Stomach (tissue), 9 donors: Measurements from ENCODE around the gene CDCP2. TPM values are rescaled to one million over a fixed set of nuclear protein-coding genes. Genes with fewer than 3 reads are reported as not detected.

ENCODE experiments used
- DNase-seq, 2 donors: peaks; one replicate each; pipeline versions ENCODE4 v3.0.0 to v3.0.0-alpha.2; 2013 to 2019
- H3K27ac ChIP-seq, 5 donors: fragments of 200-600 bp in 4 of 5; sonication (generic) in 4 of 5; one replicate each; pipeline ENCODE4 v1.5.1; 2013 to 2019; ENCODE audit warnings: mild to moderate bottlenecking in 1 of 5, moderate library complexity in 1 of 5
- H3K27me3 ChIP-seq, 3 donors: fragments of 200-600 bp; sonication (generic); one replicate each; pipeline ENCODE4 v1.5.1; 2017 to 2019; ENCODE audit warnings: mixed run types in 1 of 3
- H3K36me3 ChIP-seq, 4 donors: fragments of 200-600 bp; sonication (generic); 1 replicate in 3 of 4; 2 replicates in 1 of 4; pipeline ENCODE4 v1.5.1; 2016 to 2019
- H3K4me1 ChIP-seq, 4 donors: fragments of 200-600 bp; sonication (generic); one replicate each; pipeline ENCODE4 v1.5.1; 2016 to 2019
- H3K4me3 ChIP-seq, 4 donors: fragments of 200-600 bp; sonication (generic) in 3 of 4; one replicate each; pipeline ENCODE4 v1.5.1; 2016 to 2019; ENCODE audit warnings: mild to moderate bottlenecking in 1 of 4
- H3K9me3 ChIP-seq, 4 donors: fragments of 200-600 bp; sonication (generic); one replicate each; pipeline ENCODE4 v1.5.1; 2016 to 2019
- CTCF ChIP-seq, 7 experiments: fragments of 450-650 bp in 4 of 7; fragments of 200-600 bp in 3 of 7; sonication (generic) in 3 of 7; IDR thresholded peaks; one replicate each; pipeline ENCODE4 v1.5.1; 2016 to 2019; ENCODE audit warnings: antibody characterized with exemption in 7 of 7, control low read depth in 2 of 7, mild to moderate bottlenecking in 1 of 7
- EP300 ChIP-seq: sonication (generic); formaldehyde crosslinking; IDR thresholded peaks from one replicate; pipeline ENCODE4 v1.6.1; 2017; ENCODE audit warnings: antibody characterized with exemption
- POLR2A ChIP-seq, 4 donors: fragments of 450-650 bp; IDR thresholded peaks; one replicate each; pipeline ENCODE4 v1.6.1; 2016; ENCODE audit warnings: antibody characterized with exemption in 4 of 4, control low read depth in 2 of 4, mild to moderate bottlenecking in 1 of 4, moderate library complexity in 1 of 4
- POLR2AphosphoS5 ChIP-seq, 3 donors: sonication (generic); formaldehyde crosslinking; IDR thresholded peaks; one replicate each; pipeline ENCODE4 v1.6.1; 2016; ENCODE audit warnings: antibody characterized with exemption in 3 of 3
- WGBS, 5 donors: extraction: QIAGEN DNeasy Blood & Tissue Kit in 3 of 5; methylation state at CpG; one replicate each; pipeline versions ENCODE4 v1.1.5 to v1.1.7; 2013 to 2018; 5-methylcytosine and 5-hydroxymethylcytosine counted together
- intact Hi-C: fragments of 100-400 bp; cut with DNase I; formaldehyde crosslinking; loops from one replicate; pipeline ENCODE4 v1.15.1; 2023; ENCODE audit warnings: low total_unique reads
- polyA plus RNA-seq, 3 donors: library from polyadenylated mRNA; stranded (reverse); fragments of 200-250 nt; gene quantifications; one replicate each; pipeline ENCODE4 v1.2.3, GENCODE V29; 2013
- total RNA-seq, 5 donors: library from RNA; depleted of rRNA; stranded (reverse); fragments of >200 nt; gene quantifications; one replicate each; pipeline versions ENCODE4 v1.1.0 to v1.2.3, GENCODE V29; 2014 to 2016
- donor health status: healthy with polysubstance abuse.
- donor health status: Bipolar disorder and iron deficiency.
- donor health status: healthy.

CDCP2 gene
- total and polyA plus RNA-seq, 8 donors, result 0.18 to 0.58 TPM; not detected in 6

DNA sequence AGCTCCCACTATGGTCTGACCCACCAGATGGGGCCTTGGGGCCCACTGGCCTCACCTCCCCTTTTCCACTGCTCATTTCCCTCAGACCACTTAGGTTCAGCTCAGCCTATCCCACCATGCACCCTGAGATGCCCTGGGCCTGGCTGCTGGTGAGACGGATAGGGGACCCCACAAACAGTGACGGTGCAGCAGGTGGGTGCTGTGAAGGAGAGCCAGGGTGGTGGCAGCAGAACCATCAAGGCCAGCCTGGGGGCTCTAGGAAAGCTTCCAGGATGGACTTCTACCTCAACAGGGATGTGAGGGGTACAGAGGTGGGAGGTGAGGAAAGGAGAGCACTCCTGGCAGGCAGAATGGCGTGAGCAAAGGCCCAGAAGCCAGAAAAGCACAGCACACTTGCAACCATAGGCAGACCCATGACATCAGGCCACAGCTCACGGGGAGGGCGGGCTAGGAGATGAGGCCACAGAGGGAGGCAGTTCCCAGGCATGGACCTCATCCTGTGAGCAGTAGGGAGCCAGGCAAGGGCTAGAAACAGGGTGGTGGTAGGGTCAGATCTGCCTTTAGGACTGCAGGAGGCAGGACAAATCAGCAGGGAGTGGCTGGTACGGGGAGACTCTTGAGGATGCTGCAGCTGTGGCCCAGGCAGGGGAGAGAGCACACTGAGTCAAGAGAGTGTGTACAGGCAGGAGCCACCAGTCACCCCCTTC, 24.0 kb upstream of the CDCP2 start:
- 85 to 95% (median 93%) methylated on average over 6 of the region's 6 CpGs for WGBS, 5 donors
- Histone ChIP-seq H3K27ac (no peak overlapping the region), H3K4me3 (no peak overlapping the region), H3K27me3 (no peaks in the 10 kb centered on the region), H3K4me1 (peaks cover 0 to 3% (median 0%) of the 10 kb centered on the region in 4 donors), H3K36me3 (peaks cover 0 to 65% (median 42%) of the 10 kb centered on the region in 4 donors), H3K9me3 (no peaks in the 10 kb centered on the region)
- DNase-seq, result no peak
- no peak for TF ChIP-seq EP300
- TF ChIP-seq CTCF (IDR thresholded peaks at IDR 0.05), result no peak
- intact Hi-C loops, result no loop called here

DNA sequence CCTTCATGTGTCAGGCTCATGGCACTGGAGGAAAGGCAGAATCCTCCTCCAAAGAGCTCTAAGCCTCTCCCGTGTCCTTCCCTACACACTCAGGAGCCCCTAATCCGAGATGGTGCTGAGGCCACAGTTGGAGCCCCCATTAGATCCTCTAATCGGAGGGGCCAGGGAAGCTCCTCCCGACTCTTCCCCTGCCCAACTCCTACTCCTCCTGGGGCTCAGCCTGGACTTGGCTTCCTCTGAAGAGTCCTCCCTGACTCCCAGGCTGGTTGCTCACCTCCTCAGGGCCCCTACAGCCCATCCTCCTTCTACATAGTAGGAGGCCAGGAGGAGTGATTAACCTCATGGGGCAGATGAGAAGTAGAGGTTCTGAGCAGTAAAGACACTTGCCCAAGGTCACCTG, 21.3 kb upstream of the CDCP2 start:
- no peak overlapping the region for H3K27ac ChIP-seq
- no peak overlapping the region for H3K4me3 ChIP-seq
- peaks cover 0 to 3% (median 0%) of the 10 kb centered on the region in 4 donors for H3K4me1 ChIP-seq
- peaks cover 0 to 48% (median 31%) of the 10 kb centered on the region in 4 donors for H3K36me3 ChIP-seq
- no peak for DNase-seq
- 90 to 96% (median 94%) methylated on average over 4 of the region's 4 CpGs for WGBS, 5 donors
- intact Hi-C loops, result no loop called here
- no peaks in the 10 kb centered on the region for H3K9me3 ChIP-seq
- TF ChIP-seq POLR2AphosphoS5 (IDR thresholded peaks at IDR 0.05) (no peak), EP300 (no peak)
- H3K27me3 ChIP-seq, result no peaks in the 10 kb centered on the region

- TF ChIP-seq CTCF (IDR thresholded peaks at IDR 0.05), result no peak
- H3K27ac ChIP-seq, result no peak overlapping the region
- WGBS, 5 donors, result 62 to 84% (median 74%) methylated on average over 9 of the region's 9 CpGs
- no peak overlapping the region for H3K4me3 ChIP-seq
- DNase-seq, result no peak
- peaks cover 0 to 44% (median 26%) of the 10 kb centered on the region in 4 donors for H3K36me3 ChIP-seq
- intact Hi-C loops, result no loop called here
- H3K9me3 ChIP-seq, result no peaks in the 10 kb centered on the region
- H3K4me1 ChIP-seq, result peaks cover 0 to 3% (median 0%) of the 10 kb centered on the region in 4 donors
- H3K27me3 ChIP-seq, result no peaks in the 10 kb centered on the region
Observed at GRCh38 chr1:54173681-54174080, 20.9 kb upstream of the CDCP2 start.

DNA sequence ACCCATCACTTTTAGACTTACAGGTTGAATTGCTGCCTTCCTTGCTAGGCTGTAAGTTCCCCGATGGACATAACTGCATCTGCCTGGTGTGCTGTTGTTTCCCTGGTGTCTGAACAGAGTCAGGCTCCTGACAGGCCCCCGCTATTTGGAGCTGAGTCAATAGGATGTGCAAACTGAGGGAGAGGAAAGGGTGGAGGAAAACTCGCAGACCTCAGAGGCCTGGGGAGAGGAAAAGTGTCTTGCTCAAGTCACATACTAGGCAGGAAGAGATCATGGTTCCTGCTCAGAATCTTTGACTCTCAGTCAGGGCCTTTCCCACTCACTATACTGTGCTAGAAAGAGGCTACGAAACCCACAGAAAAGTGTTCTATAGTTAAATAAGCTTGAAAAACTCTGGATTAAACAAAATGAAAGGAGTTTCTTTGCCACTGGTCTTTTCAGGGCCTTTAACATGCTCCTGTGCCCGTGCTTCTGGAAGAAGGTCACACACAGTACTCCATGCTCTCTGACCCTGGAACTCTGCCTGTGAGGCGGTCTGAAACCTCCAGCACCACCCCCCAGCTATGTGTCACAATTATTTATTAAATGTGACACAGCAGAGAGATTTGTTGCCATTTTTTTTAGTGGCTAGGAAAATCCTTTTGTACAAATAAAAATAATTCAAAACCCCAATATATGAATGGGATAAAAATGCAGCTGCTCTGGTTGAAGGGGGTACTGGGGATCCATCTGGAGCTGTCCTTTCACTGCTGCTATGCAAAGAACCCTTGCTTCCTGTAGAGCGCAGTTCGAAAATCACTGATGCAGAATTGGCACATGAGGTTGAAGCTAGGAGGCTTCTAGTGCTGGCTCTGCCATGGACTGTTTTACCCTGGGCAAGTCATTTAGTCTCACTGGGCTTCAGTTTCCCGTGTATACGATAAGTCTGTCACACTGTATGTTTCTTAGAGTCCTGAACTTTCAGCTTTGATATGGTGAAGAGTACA, 20.1 kb upstream of the CDCP2 start:
- Histone ChIP-seq H3K4me3 (no peak overlapping the region), H3K4me1 (peaks cover 0 to 3% (median 0%) of the 10 kb centered on the region in 4 donors), H3K27me3 (no peaks in the 10 kb centered on the region), H3K36me3 (peaks cover 0 to 36% (median 19%) of the 10 kb centered on the region in 4 donors), H3K27ac (no peak overlapping the region), H3K9me3 (no peaks in the 10 kb centered on the region)
- 76 to 83% (median 80%) methylated on average over 10 of the region's 10 CpGs for WGBS, 5 donors
- DNase-seq, result peak in 1 of 2 donors; percentile 31
- no peak for TF ChIP-seq POLR2AphosphoS5 (IDR thresholded peaks at IDR 0.05)
- intact Hi-C loops, result no loop called here

DNA sequence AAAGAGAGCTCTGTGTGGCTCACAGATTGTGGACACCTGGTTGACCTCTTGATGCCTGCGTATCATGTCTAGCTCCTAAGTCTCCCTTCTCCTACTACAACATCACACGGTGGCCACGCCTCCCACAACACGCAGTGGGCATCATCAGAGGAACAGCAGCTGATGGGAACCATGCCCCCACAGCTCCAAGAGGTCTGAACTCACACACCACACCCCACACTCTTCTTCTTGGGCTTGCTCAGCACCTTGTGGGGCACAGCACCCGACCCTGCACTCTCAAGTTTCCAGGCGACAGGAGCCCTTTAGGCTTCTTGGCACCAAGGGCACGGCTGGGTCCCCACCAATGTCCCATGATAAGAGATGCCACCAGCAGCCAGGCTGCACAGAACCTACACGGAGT, 18.8 kb upstream of the CDCP2 start:
- WGBS, 5 donors, result 84 to 93% (median 92%) methylated on average over 8 of the region's 8 CpGs
- DNase-seq, result no peak
- Histone ChIP-seq H3K27me3 (no peaks in the 10 kb centered on the region), H3K4me1 (peaks cover 0 to 3% (median 0%) of the 10 kb centered on the region in 4 donors), H3K4me3 (no peak overlapping the region), H3K36me3 (peaks cover 0 to 23% (median 15%) of the 10 kb centered on the region in 4 donors), H3K9me3 (no peaks in the 10 kb centered on the region), H3K27ac (no peak overlapping the region)
- TF ChIP-seq EP300 (no peak), CTCF (IDR thresholded peaks at IDR 0.05) (no peak), POLR2A (IDR thresholded peaks at IDR 0.05) (no peak), POLR2AphosphoS5 (IDR thresholded peaks at IDR 0.05) (no peak)
- intact Hi-C loops, result no loop called here
